SH-SY5Y (cell line): ENCODE measurements around the gene TUG1.

Experiments used
- GATA2 ChIP-seq: IDR thresholded peaks from 2 replicates; pipeline ENCODE4 v1.6.1; 2011; ENCODE audit warnings: mild to moderate bottlenecking, low read depth, low read length
- GATA3 ChIP-seq: IDR thresholded peaks from 2 replicates; pipeline ENCODE4 v1.6.1; 2011; ENCODE audit warnings: low read depth, mild to moderate bottlenecking, low read length, moderate library complexity

DNA sequence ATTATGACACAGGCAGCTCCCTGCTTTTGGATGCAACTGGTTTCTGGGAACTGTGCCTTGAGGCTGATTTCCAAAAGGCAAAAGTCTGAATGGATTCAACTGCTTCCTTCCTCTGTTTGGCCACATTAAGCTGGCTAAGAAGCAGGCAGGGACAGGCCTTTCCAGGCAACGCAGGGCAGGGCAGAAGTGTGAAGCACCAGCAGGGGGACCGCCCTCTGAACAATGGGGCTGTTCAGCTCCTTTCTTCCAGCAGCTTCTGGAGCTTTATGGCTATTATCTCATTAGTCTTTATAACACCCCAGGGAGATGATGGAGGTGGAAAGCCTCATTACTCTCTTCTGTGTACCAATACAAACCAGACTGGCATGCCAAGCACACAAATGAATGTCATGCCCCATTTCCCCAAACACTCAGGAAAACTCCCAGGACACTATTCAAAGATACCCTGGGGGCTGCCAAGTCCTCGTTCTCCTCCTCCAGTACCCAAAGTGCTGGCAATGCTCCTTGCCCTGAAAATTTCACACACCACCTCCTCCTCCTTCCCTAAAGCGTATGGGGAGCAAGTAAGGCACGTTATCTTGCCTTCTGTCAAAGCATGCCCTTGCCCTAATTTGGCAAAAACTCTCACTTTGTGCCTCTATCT is 21.8 kb upstream of the TUG1 start:
- TF ChIP-seq GATA3 (no peak), GATA2 (no peak)
